Stimulated activated CD8-positive, alpha-beta memory T cell treated with anti-CD3 and anti-CD28 coated beads, Interleukin-15, amount 100 ng/mL, for 4 hours (primary cell): ENCODE measurements around the gene APOBEC3H.
"Not testable (repeated sequence)": the region's sequence is repeated elsewhere in the genome, so short reads cannot be mapped to it uniquely, and the experiment has no call there.

Experiments used
- DNase-seq, 2 donors: peaks; one replicate each; pipeline ENCODE4 v3.0.0-alpha.2; 2020; ENCODE audit warnings: low read depth in 2 of 2

The APOBEC3H gene

DNA sequence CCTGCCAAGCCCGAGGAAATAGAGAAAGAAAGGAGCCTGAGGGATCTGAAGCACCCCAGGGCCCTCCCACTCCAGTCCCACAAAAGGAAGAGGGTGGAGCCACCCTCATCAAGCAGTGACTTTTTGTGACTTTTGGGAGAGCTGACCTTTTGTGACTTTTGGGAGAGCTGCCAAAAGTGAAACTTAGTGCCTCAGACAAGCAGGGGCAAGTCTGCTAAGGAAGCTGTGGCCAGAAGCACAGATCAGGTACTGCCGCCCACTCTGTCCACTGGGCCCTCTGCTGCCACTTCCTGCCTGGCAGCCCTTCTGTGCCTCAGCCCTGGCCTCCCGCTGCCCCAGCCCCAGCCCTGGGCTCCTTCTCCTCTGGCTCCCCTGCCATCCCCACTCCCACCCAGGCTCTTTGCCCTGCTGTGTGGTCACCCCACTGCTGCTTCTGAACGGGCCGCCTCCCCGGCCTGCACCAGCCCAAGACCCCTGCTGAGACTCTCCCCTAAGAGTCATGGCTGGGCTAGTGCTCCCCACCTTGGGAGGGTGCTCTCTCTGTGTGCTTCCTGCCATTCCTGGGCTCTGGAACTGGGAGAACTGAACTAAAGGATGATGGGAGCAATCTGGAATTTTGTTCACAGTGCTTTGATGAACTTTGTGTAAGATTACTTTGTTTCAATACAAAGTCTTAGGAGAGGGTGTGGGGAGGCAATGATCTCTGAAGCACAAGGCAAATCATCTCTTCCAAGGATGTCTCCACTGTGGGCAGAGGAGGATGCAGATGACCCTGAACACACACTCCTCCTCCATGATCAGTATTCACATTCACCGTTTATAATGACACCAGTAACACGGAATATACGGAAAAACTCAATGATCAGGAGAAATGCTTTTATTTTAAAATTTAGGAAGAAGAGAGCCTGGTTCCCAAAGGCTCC is at the start of gene APOBEC3H:
Gene APOBEC3H, plus strand, starts transcription at position 147 of the 923 bp plus-strand sequence. CDS start 3,035 bp downstream, outside the sequence.
- DNase-seq = no peak

GRCh38 chr22:39049486-39049885 is 47.6 kb upstream of the APOBEC3H start:
- not testable (repeated sequence) for DNase-seq

DNA sequence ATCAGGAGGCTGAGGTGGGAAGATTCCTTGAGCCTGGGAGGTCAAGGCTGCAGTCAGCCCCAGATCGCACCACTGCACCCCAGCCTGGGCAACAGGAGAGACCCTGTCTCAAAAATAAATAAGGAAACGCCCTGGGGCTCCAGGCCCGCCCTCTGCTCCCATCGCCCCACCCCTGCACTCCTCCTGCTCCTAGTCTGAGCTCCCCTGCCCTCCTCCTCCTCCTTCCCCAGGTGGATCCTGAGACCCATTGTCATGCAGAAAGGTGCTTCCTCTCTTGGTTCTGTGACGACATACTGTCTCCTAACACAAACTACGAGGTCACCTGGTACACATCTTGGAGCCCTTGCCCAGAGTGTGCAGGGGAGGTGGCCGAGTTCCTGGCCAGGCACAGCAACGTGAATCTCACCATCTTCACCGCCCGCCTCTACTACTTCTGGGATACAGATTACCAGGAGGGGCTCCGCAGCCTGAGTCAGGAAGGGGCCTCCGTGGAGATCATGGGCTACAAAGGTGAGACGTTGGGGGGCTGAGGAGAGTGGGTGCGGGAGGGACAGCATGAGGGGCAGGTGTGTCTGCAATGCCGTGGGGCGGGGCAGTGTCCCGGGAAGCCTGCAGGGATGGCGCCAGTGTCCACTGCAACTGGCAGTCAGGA is 45.1 kb upstream of the APOBEC3H start:
- DNase-seq = not testable (repeated sequence)

DNA sequence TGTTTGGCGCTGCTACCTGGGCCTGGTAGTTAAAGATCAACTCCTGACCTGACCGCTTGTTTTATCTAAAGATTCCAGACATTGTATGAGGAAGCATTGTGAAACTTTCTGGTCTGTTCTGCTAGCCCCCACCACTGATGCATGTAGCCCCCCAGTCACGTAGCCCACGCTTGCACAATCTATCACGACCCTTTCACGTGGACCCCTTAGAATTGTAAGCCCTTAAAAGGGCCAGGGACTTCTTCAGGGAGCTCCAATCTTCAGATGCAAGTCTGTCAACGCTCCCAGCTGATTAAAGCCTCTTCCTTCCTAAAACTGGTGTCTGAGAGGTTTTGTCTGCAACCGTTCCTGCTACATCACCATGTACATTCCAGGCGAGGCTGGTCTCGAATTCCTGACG is 41.4 kb upstream of the APOBEC3H start:
- DNase-seq = no peak

GRCh38 chr22:39061290-39061689 is 35.8 kb upstream of the APOBEC3H start:
- DNase-seq = not testable (repeated sequence)

GRCh38 chr22:39061951-39062350 is 35.1 kb upstream of the APOBEC3H start:
- DNase-seq = not testable (repeated sequence)

DNA sequence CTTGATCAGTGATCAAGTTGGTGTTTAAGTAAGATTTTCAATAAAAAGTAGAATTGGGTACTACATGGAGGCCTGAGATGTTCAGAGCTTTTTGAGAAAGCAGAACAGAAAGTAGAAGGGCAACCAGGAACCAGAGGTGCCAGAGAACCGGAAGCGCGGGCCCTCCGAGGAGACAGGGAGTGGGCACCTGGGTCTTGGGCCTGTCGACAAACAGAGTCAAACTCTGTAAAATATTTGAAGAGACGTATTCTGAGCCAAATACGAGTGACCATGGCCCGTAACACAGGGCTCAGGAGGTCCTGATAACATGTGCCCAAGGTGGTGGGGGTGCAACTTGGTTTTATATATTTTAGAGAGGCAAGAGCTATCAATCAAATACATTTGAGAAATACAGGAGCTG is 33.1 kb upstream of the APOBEC3H start:
- not testable (repeated sequence) for DNase-seq

- DNase-seq = not testable (repeated sequence)
Measured at GRCh38 chr22:39066442-39067276, 30.4 kb upstream of the APOBEC3H start.

- no peak for DNase-seq
Measured at GRCh38 chr22:39068033-39068785, 28.8 kb upstream of the APOBEC3H start.

- DNase-seq = no peak
Measured at GRCh38 chr22:39070186-39070585, 26.9 kb upstream of the APOBEC3H start.

- DNase-seq = not testable (repeated sequence)
Measured at GRCh38 chr22:39072581-39072981, 24.5 kb upstream of the APOBEC3H start.

DNA sequence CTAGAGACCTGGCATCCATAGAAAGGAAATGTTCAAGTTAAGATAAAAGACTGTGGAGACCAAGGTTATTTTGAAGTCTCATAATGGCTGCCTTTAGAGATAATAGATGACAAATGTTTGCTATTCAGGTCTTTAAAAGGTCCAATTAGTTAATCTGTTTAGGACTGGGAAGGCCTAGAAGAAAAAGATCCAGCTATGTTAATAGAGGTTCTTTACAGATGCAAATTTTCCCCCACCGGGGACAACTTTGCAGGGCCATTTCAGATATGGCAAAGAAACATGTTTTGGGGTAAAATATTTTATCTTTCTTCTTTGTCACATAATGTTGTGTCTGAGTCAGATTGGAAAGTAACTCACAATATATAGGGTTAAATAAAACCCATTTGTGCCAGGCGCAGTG is 23.1 kb upstream of the APOBEC3H start:
- DNase-seq = no peak

DNA sequence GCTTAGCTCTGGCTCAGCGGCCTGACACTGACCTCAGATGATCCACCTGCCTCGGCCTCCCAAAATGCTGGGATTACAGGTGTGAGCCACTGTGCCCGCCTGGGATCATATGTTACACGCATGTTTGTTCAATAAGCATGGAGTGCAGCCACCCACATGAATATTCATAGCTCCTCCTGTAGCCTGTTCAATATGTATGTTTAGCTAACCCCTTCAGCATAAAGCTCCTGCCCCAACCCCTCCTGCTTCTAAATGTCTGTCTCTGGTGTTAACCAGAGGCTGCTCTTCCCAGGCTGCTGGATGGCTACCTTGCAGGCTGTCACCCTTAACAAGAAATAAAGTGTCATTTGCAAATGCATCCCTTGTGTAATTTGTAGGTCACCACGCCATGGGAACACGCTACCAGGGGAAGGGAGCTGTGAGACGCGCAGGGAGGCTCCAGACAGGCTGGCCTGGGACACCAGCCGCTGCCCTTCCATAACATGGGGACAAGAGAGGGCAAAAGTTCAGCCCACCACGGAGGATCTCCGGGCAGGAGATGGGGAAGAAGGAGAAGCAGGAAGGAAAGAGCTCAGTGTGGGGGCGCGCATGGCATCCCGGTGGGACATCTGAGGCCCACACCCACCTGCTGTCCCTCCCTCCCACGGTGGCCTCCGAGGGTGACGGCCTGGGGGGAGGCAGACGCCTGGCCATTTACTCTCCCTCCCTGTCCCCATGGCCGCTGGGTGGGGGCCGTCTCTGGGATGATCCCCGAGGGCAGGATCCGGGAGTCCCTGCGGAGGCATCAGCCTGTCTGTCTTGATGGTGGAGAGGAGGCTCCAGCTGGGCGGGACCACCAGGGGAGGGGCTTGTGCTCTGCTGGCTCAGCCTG is 20.7 kb upstream of the APOBEC3H start:
- DNase-seq = not testable (repeated sequence)

DNA sequence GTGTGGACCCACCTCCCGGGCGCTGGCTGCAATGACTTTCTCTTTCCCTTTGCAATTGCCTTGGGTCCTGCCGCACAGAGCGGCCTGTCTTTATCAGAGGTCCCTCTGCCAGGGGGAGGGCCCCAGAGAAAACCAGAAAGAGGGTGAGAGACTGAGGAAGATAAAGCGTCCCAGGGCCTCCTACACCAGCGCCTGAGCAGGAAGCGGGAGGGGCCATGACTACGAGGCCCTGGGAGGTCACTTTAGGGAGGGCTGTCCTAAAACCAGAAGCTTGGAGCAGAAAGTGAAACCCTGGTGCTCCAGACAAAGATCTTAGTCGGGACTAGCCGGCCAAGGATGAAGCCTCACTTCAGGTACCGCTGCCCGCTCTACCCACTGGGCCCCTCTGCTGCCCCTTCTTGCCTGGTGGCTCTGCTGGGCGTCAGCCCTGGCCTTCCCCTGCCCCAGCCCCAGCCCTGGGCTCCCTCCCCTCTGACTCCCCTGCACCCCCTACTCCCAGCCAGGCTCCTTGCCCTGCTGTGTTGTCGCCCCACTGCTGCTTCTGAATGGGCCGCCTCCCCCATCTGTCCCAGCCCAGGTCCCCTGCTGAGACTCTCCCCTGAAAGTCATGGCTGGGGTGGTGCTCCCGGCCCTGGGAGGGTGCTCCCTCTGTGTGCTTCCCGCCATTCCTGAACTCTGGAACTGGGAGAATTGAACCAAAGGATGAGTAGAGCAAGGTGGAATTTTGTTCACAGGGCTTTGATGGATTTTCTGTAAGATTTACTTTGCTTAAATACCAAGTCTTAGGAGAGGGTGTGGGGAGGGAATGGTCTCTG is 19.8 kb upstream of the APOBEC3H start, which contains the start of gene APOBEC3G:
Gene APOBEC3G, plus strand, starts transcription at position 250 of the 815 bp plus-strand sequence. Its CDS starts 87 bp downstream, at position 337.
- DNase-seq = peak in 1 of 2 donors; percentile 41

DNA sequence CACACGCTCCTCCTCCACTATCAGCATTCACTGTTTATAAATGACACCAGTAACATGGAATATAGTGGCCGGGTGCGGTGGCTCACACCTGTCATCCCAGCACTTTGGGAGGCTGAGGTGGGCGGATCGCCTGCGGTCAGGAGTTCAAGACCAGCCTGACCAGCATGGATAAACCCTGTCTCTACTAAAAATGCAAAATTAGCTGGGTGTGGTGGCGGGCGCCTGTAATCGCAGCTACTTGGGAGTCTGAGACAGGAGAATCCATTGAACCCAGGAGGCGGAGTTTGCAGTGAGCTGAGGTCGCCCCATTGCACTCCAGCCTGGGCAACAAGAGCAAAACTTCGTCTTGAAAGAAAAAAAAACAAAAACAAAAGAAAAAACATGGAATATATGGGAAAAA is 19.1 kb upstream of the APOBEC3H start:
- DNase-seq = not testable (repeated sequence)

DNA sequence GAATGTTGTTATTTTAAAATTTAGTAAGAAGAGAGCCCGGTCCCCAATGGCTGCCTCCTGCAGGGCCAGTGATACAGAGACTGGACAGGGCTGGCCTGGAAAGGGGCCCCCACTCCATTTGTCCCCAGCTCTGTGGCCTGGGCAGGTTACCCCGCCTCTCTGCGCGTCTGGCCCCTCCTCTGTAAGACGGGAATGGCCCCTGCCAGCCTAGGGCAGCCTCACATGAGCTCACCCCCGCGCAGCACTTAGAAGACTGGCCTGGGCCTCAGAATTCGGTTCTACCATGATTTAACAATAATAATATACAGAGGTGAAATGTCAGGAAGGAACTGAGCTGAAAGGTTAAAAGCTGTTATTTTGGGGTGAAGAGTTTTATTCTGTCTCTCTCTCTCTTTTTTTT is 18.7 kb upstream of the APOBEC3H start:
- DNase-seq = no peak

GRCh38 chr22:39079054-39079637 is 17.9 kb upstream of the APOBEC3H start:
- not testable (repeated sequence) for DNase-seq

GRCh38 chr22:39080052-39080762 is 16.8 kb upstream of the APOBEC3H start:
- no peak for DNase-seq
